HUES48 (cell line): ENCODE measurements around the gene PPP1R1A.

Experiments
- H3K27ac ChIP-seq: one replicate; pipeline ENCODE4 v1.7.0; 2013; ENCODE audit warnings: low read depth, low read length, inconsistent platforms
- H3K27me3 ChIP-seq: 2 replicates; pipeline ENCODE4 v1.6.1; 2013; ENCODE audit warnings: mild to moderate bottlenecking, low read length; ENCODE audit not compliant: control insufficient read depth, insufficient read depth
- H3K36me3 ChIP-seq: 2 replicates; pipeline ENCODE4 v1.6.1; 2013; ENCODE audit warnings: low read length; ENCODE audit not compliant: control insufficient read depth, insufficient read depth
- H3K4me1 ChIP-seq: 2 replicates; pipeline ENCODE4 v1.6.1; 2013; ENCODE audit warnings: mild to moderate bottlenecking, low read length; ENCODE audit not compliant: control insufficient read depth, insufficient read depth
- H3K4me3 ChIP-seq: 2 replicates; pipeline ENCODE4 v1.5.1; 2013; ENCODE audit warnings: mild to moderate bottlenecking, low read depth, low read length
- H3K9ac ChIP-seq: 2 replicates; pipeline ENCODE4 v1.6.1; 2013; ENCODE audit warnings: mild to moderate bottlenecking, low read depth, low read length, moderate library complexity
- H3K9me3 ChIP-seq: 2 replicates; pipeline ENCODE4 v1.6.1; 2013; ENCODE audit warnings: low read length; ENCODE audit not compliant: control insufficient read depth, insufficient read depth

PPP1R1A gene

GRCh38 chr12:54588890-54589267 lies 420 bp upstream of the PPP1R1A start:
- peaks cover 68% of the 10 kb centered on the region for H3K27me3 ChIP-seq

DNA sequence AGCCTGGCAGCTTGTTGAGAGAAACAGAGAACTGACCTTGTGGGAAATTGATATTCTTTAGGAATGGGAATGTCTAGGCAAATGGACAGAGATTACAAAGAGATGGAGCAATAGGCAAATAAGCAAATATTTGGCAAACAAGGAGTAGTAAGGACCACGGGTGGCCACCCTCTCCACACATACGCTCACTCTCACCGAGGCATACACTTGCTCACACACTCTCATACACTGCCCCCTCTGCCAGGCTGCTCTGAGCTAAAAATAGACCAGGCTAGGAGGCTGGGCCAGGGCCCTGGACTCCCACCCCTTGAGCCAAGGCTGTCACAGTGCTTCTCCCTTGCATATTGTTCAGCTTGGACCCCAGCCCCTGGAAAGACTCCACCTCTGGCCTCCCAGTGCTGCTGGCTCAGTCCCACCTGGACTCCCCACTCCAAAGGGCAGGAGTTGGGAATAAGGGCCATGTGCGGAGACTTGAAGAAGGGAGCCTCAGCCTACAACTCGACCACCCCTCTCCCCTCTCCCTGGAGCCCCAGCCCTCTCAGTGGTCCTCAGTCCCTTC lies 1.1 kb downstream of the PPP1R1A start:
- Histone ChIP-seq H3K9ac (no peak overlapping the region), H3K4me3 (peak overlapping the region; percentile 67), H3K27ac (no peak overlapping the region), H3K36me3 (no peaks in the 10 kb centered on the region), H3K9me3 (no peaks in the 10 kb centered on the region), H3K4me1 (peaks cover 28% of the 10 kb centered on the region), H3K27me3 (peaks cover 58% of the 10 kb centered on the region)

More at GRCh38 chr12:54588890-54589267, 420 bp upstream of the PPP1R1A start:
- Histone ChIP-seq H3K9ac (no peak overlapping the region), H3K4me1 (peaks cover 28% of the 10 kb centered on the region), H3K4me3 (peak overlapping the region; percentile 67), H3K9me3 (no peaks in the 10 kb centered on the region), H3K27ac (no peak overlapping the region), H3K36me3 (no peaks in the 10 kb centered on the region)

DNA sequence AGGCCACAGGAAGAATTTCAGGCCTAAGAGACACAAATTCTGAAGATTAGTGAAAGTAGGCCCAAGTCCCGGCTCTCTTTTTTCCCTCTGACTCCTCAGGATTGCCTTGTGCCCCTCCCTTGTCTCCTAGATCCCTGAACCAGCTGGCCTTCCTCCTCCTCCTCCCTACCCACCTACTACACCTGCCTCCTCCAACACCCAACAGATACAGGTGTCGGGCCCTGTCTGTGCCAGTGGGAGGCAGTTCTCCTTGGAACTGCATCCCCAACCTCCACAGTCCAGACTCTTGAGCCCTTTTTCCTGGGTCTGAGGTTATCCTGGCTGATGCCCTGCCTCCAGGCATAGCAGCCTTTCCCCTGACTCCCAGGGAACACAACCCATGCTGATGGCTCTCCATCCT lies 1.8 kb downstream of the PPP1R1A start:
- Histone ChIP-seq H3K36me3 (no peaks in the 10 kb centered on the region), H3K27ac (no peak overlapping the region), H3K4me3 (no peak overlapping the region), H3K27me3 (peaks cover 50% of the 10 kb centered on the region), H3K9me3 (no peaks in the 10 kb centered on the region), H3K9ac (no peak overlapping the region), H3K4me1 (peaks cover 28% of the 10 kb centered on the region)

DNA sequence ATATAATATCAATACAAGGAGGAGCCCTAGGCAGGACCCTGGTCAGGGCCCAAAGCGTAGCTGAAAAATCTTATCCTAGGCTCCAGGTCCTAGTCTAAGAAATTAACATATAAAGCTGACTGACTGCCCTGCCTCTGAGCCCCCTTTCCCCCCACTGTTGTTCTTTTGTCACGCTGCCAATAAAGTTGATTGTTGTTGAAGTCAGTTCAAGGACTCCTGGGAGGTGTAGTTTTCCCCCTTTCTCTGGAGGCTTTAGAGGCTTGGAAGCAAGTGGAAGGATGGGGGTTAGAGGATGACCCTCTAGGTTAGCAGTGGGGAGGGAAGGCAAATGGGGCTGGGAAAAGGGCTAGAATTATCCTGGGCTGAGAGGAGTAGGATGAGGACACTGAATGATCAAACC lies 3.2 kb downstream of the PPP1R1A start:
- Histone ChIP-seq H3K36me3 (no peaks in the 10 kb centered on the region), H3K27ac (no peak overlapping the region), H3K27me3 (peaks cover 37% of the 10 kb centered on the region), H3K9me3 (no peaks in the 10 kb centered on the region), H3K9ac (no peak overlapping the region), H3K4me3 (no peak overlapping the region), H3K4me1 (peaks cover 22% of the 10 kb centered on the region)

DNA sequence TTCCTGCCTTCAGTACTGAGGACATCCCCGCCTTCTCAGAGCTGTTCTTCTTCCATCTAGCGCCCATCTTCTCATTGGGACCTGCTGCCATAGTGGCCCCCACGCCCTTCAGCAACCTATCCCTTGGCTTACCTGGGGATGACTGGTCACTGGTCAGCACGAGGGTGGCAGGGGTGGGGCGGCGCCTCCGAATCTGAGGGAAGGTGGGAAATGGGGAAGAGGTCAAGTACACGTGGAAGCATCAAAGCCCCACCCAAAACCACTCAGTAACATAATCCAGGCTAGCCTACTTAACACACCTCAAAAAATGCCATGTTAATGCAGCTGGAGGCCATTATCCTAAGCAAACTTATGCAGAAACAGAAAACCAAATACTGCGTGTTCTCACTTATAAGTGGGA lies 4.3 kb downstream of the PPP1R1A start:
- H3K27ac ChIP-seq = no peak overlapping the region
- H3K9me3 ChIP-seq = no peaks in the 10 kb centered on the region
- no peak overlapping the region for H3K9ac ChIP-seq
- no peaks in the 10 kb centered on the region for H3K36me3 ChIP-seq
- no peak overlapping the region for H3K4me3 ChIP-seq
- H3K4me1 ChIP-seq = peaks cover 20% of the 10 kb centered on the region
- peaks cover 26% of the 10 kb centered on the region for H3K27me3 ChIP-seq

DNA sequence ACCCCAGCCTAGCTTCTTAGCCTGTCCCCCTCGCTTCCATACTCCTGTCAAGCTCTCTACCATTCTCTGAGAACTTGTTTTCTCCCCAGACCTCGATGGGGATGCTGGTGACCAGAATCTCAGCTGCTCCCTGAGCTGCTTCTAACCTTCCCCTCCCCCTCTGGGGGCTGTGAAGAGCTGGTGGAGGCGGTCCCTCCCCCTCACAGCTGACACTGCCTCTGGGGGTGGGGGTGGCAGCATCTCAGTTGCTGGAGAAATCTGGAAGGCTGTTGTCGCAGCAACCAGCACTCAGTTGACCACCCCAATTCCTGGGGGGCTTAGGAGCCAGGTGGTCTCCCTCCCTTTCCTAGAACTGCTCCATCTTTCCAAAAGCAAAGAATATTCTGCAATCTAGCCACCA lies 4.7 kb downstream of the PPP1R1A start:
- Histone ChIP-seq H3K4me1 (peaks cover 16% of the 10 kb centered on the region), H3K27ac (no peak overlapping the region), H3K27me3 (peaks cover 22% of the 10 kb centered on the region), H3K9ac (no peak overlapping the region), H3K9me3 (no peaks in the 10 kb centered on the region), H3K36me3 (no peaks in the 10 kb centered on the region), H3K4me3 (no peak overlapping the region)

- Histone ChIP-seq H3K27me3 (peaks cover 4% of the 10 kb centered on the region; the same call in 1 of the 2 replicates), H3K4me3 (no peak overlapping the region), H3K4me1 (peaks cover 8% of the 10 kb centered on the region; the same call in 1 of the 2 replicates), H3K36me3 (no peaks in the 10 kb centered on the region), H3K9ac (no peak overlapping the region), H3K27ac (no peak overlapping the region), H3K9me3 (no peaks in the 10 kb centered on the region)
Observed at GRCh38 chr12:54581412-54581811, 7.0 kb downstream of the PPP1R1A start.

- no peak overlapping the region for H3K27ac ChIP-seq
- no peak overlapping the region for H3K9ac ChIP-seq
- peaks cover 8% of the 10 kb centered on the region; the same call in 1 of the 2 replicates for H3K4me1 ChIP-seq
- H3K4me3 ChIP-seq = no peak overlapping the region
- H3K36me3 ChIP-seq = no peaks in the 10 kb centered on the region
- no peaks in the 10 kb centered on the region for H3K27me3 ChIP-seq
- H3K9me3 ChIP-seq = no peaks in the 10 kb centered on the region
Observed at GRCh38 chr12:54579696-54580333, 8.6 kb downstream of the PPP1R1A start.

DNA sequence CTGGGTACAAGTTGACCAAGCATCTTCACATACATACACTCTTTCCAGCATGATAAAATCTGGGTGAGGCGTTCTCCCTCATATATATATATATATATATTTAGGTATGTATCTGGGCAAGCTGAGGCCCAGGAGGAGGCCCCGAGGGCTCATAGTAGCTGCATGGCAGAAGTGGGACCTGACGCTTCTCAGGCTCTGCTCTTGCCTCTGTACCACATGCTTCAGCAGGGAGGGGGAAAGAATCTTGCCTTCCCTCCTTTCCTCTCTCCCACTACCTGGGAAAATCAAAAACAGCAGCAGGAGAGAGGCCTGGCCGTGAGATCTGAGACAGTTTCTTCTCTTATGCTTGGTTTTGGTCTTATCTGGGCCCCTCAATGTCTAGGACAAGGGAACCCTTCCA lies 9.2 kb downstream of the PPP1R1A start:
- Histone ChIP-seq H3K36me3 (no peaks in the 10 kb centered on the region), H3K27ac (no peak overlapping the region), H3K4me3 (no peak overlapping the region), H3K9ac (no peak overlapping the region), H3K27me3 (no peaks in the 10 kb centered on the region), H3K9me3 (no peaks in the 10 kb centered on the region), H3K4me1 (peaks cover 8% of the 10 kb centered on the region; the same call in 1 of the 2 replicates)

DNA sequence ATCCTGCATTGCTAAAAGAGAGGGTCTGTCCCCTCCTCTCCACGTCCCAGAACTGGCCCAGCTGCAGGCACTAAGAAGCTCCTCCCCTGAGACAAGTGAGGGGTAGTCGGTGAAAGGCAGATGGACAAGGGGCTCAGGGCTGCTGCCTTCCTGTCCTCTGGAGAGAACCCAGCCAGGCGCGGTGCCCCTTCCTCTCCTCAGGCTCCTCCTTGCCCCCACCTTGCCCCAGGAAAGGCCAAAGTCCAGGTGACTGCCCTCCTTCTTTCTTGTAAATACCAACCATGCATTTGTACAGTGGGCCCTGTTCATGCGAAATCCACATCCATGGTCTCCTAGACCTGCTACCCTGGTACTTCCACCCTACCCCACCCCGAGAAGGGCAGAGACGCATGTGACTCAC lies 9.7 kb downstream of the PPP1R1A start:
- Histone ChIP-seq H3K4me1 (peaks cover 8% of the 10 kb centered on the region; the same call in 1 of the 2 replicates), H3K27ac (no peak overlapping the region), H3K4me3 (no peak overlapping the region), H3K9ac (no peak overlapping the region), H3K27me3 (no peaks in the 10 kb centered on the region), H3K36me3 (no peaks in the 10 kb centered on the region), H3K9me3 (no peaks in the 10 kb centered on the region)

- H3K36me3 ChIP-seq = no peaks in the 10 kb centered on the region
- H3K4me3 ChIP-seq = no peak overlapping the region
- H3K4me1 ChIP-seq = peaks cover 16% of the 10 kb centered on the region
Observed at GRCh38 chr12:54572881-54573280, 15.6 kb downstream of the PPP1R1A start.

More at GRCh38 chr12:54572881-54573280, 15.6 kb downstream of the PPP1R1A start:
- H3K27me3 ChIP-seq = peaks cover 3% of the 10 kb centered on the region; the same call in 1 of the 2 replicates
- no peaks in the 10 kb centered on the region for H3K9me3 ChIP-seq
- H3K27ac ChIP-seq = no peak overlapping the region
- no peak overlapping the region for H3K9ac ChIP-seq
